Thoracic aorta (tissue), 2 donors: Measurements from ENCODE around the gene CELF4. TPM values are rescaled to one million over a fixed set of nuclear protein-coding genes. Genes with fewer than 3 reads are reported as not detected.

Source experiments
- ATAC-seq: fragments of 150-250 bp; one replicate; pipeline ENCODE4 v1.8.0; 2017; ENCODE audit warnings: low read depth; ENCODE audit not compliant: insufficient number of reproducible peaks, low FRiP score
- DNase-seq: peaks from one replicate; pipeline ENCODE4 v3.0.0-alpha.2; 2020; ENCODE audit warnings: low spot score
- H3K27ac ChIP-seq, 2 donors: fragments of 200-600 bp; sonication (generic); 1 replicate in 1 of 2; 2 replicates in 1 of 2; pipeline ENCODE4 v1.5.1; 2016; ENCODE audit warnings: mild to moderate bottlenecking in 2 of 2, moderate library complexity in 2 of 2
- H3K27me3 ChIP-seq: fragments of 200-600 bp; sonication (generic); replicated peaks from 2 replicates; pipeline ENCODE4 v1.6.0; 2016; ENCODE audit warnings: mild to moderate bottlenecking; ENCODE audit not compliant: insufficient read depth
- H3K36me3 ChIP-seq: fragments of 200-600 bp; sonication (generic); one replicate; pipeline ENCODE4 v1.5.1; 2016
- H3K4me1 ChIP-seq, 2 donors: fragments of 200-600 bp; sonication (generic); 1 replicate in 1 of 2; 2 replicates in 1 of 2; pipeline versions ENCODE4 v1.5.1 to v1.6.0; 2016; ENCODE audit warnings: low read depth in 2 of 2, mild to moderate bottlenecking in 1 of 2; ENCODE audit not compliant: control insufficient read depth in 1 of 2
- H3K4me3 ChIP-seq: fragments of 200-600 bp; sonication (generic); 2 replicates; pipeline ENCODE4 v1.5.1; 2016; ENCODE audit warnings: mild to moderate bottlenecking
- H3K9me3 ChIP-seq: fragments of 200-600 bp; sonication (generic); 2 replicates; pipeline ENCODE4 v1.5.1; 2016
- total RNA-seq, 2 donors: library from RNA; depleted of rRNA; stranded (reverse); fragments of >200 nt; gene quantifications; one replicate each; pipeline versions ENCODE4 v1.1.0 to v1.2.3, GENCODE V29; 2016
- TF ChIP-seq, protein P1 (sequence below): fragments of 200-600 bp; sonication (generic); IDR thresholded peaks from one replicate; pipeline ENCODE4 v1.5.1; 2019; ENCODE audit warnings: antibody characterized with exemption

Gene CELF4
- total RNA-seq, 2 donors from 2014 or later = not detected

DNA sequence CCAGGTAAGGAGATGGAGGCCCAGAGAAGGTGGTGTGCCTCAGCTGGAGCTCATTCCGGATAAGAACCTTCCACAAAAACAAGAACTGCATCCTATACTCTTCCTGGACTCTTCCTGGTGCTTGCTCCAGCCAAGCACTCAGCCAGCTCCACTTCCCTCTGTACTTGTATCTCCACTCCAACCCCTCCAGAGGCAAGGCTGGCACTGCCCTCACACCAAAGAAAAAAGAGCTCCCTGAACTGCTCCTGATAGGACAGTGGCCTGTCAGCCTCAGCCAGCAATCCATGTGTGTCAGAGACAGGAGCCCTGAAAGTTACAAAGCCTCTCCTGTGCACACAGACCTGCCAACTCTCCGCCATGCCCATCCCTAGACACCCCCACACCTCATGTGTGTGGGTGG lies 248.1 kb downstream of the CELF4 start:
- DNase-seq (no peak), ATAC-seq (no peak)
- Histone ChIP-seq H3K4me1 (no peaks in the 10 kb centered on the region), H3K4me3 (no peak overlapping the region), H3K9me3 (no peaks in the 10 kb centered on the region), H3K27me3 (no peaks in the 10 kb centered on the region), H3K36me3 (no peaks in the 10 kb centered on the region), H3K27ac (no peak overlapping the region)
- TF ChIP-seq, protein P1, sequence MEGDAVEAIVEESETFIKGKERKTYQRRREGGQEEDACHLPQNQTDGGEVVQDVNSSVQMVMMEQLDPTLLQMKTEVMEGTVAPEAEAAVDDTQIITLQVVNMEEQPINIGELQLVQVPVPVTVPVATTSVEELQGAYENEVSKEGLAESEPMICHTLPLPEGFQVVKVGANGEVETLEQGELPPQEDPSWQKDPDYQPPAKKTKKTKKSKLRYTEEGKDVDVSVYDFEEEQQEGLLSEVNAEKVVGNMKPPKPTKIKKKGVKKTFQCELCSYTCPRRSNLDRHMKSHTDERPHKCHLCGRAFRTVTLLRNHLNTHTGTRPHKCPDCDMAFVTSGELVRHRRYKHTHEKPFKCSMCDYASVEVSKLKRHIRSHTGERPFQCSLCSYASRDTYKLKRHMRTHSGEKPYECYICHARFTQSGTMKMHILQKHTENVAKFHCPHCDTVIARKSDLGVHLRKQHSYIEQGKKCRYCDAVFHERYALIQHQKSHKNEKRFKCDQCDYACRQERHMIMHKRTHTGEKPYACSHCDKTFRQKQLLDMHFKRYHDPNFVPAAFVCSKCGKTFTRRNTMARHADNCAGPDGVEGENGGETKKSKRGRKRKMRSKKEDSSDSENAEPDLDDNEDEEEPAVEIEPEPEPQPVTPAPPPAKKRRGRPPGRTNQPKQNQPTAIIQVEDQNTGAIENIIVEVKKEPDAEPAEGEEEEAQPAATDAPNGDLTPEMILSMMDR = no peak

DNA sequence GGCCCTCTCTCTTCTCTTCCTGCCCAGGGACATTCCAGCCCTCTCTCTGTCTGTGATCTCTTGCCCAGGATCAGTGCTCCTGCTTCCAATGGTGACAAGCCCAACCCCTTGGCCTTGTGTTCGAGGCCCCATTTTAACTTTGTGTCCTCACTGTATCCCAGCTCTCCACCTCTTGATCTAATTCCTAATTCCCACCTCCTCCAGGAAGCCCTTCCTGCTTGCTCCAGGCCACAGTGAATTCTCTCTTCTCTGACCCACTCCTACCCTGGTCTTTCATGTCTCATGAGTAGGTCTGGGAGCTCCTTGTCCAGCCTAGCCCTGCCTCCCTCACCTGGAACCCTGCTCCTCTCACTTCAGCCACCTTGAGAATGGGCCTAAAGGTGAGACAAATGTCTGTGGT lies 249.1 kb downstream of the CELF4 start:
- ATAC-seq (no peak), DNase-seq (no peak)
- Histone ChIP-seq H3K9me3 (no peaks in the 10 kb centered on the region), H3K27ac (no peak overlapping the region), H3K4me1 (no peaks in the 10 kb centered on the region), H3K36me3 (no peaks in the 10 kb centered on the region), H3K27me3 (no peaks in the 10 kb centered on the region), H3K4me3 (no peak overlapping the region)
- TF ChIP-seq, protein P1 = no peak

GRCh38 chr18:37315935-37316334 lies 249.7 kb downstream of the CELF4 start:
- TF ChIP-seq, protein P1 = no peak
- H3K4me1 ChIP-seq = no peaks in the 10 kb centered on the region
- no peak for DNase-seq

DNA sequence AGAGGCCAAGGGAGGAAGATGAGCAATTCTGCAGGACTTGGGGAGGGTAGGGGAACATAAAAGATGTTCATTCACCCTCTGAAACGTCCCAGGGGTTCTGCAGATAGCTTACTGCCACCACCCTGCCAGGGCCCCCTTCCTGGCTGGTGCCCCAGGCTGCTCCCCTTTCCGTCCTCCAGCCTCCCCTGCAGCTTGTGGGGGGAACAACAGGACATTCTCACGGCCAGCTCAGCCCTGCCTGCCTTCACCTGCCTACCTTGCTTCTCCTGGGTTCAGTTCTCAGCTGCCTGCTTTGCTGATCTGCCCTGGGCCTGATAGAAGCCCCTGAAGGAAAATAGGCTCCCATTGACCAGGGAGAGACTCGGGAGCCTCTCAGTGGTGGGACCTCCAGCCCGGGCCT lies 251.1 kb downstream of the CELF4 start:
- Histone ChIP-seq H3K36me3 (no peaks in the 10 kb centered on the region), H3K9me3 (no peaks in the 10 kb centered on the region), H3K27me3 (no peaks in the 10 kb centered on the region), H3K4me3 (no peak overlapping the region), H3K4me1 (no peaks in the 10 kb centered on the region), H3K27ac (no peak overlapping the region)
- DNase-seq (no peak), ATAC-seq (no peak)
- TF ChIP-seq, protein P1 = no peak

More at GRCh38 chr18:37315935-37316334, 249.7 kb downstream of the CELF4 start:
- Histone ChIP-seq H3K9me3 (no peaks in the 10 kb centered on the region), H3K36me3 (no peaks in the 10 kb centered on the region), H3K4me3 (no peak overlapping the region), H3K27me3 (no peaks in the 10 kb centered on the region), H3K27ac (no peak overlapping the region)
- ATAC-seq = no peak

DNA sequence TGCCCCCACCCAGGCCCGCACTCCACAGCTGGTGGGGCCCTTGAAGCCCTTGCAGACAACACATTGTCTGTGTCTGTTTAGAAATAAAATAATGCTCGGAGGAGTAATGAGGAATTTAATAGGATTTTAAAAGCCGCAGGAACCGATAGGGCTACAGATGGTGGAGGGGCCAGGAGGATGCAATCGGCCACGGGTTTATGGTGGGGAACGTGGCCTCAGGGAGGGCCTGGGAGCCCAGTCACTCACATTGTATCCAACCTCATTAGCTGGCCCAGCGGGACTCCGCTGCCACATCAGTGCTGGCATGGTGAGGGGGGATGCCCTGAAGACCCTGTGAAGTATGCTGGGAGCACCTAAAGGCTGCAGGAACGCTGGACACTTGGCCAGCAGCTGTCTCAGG lies 252.0 kb downstream of the CELF4 start:
- no peak for DNase-seq
- Histone ChIP-seq H3K27me3 (no peaks in the 10 kb centered on the region), H3K36me3 (no peaks in the 10 kb centered on the region), H3K9me3 (no peaks in the 10 kb centered on the region), H3K27ac (no peak overlapping the region), H3K4me1 (no peaks in the 10 kb centered on the region), H3K4me3 (no peak overlapping the region)
- ATAC-seq = no peak
- TF ChIP-seq, protein P1 = no peak
